Neural cell (in vitro differentiated cells): ENCODE data around the gene MACO1. TPM values are rescaled to one million over a fixed set of nuclear protein-coding genes. Genes with fewer than 3 reads are reported as not detected.

Source experiments
- H2AFZ ChIP-seq: fragments of 200-600, 300-800 bp; sonication (generic), shearing (Covaris generic); 2 replicates; pipeline ENCODE4 v1.6.0; 2014; ENCODE audit warnings: low read depth, mild to moderate bottlenecking, antibody characterized with exemption, low read length, moderate library complexity
- H3F3A ChIP-seq: fragments of 200-600 bp; shearing (Covaris generic); 2 replicates; pipeline ENCODE4 v1.6.1; 2016; ENCODE audit warnings: mild to moderate bottlenecking, moderate library complexity, mixed read lengths, antibody characterized with exemption, low read length; ENCODE audit not compliant: insufficient read depth, poor library complexity, severe bottlenecking
- H3K27ac ChIP-seq: fragments of 200-600, 300-800 bp; sonication (generic), shearing (Covaris generic); 2 replicates; pipeline ENCODE4 v1.5.1; 2014; ENCODE audit warnings: mild to moderate bottlenecking, low read length, moderate library complexity
- H3K27me3 ChIP-seq: fragments of 300-800, 200-600 bp; sonication (generic), shearing (Covaris generic); 2 replicates; pipeline ENCODE4 v1.6.0; 2014; ENCODE audit warnings: mild to moderate bottlenecking, low read depth, low read length, moderate library complexity; ENCODE audit not compliant: insufficient read depth
- H3K36me3 ChIP-seq: fragments of 300-800, 200-600 bp; sonication (generic), shearing (Covaris generic); 2 replicates; pipeline ENCODE4 v1.5.1; 2014; ENCODE audit warnings: mild to moderate bottlenecking, antibody characterized with exemption, low read length, moderate library complexity; ENCODE audit not compliant: insufficient read depth
- H3K4me2 ChIP-seq: fragments of 300-800, 200-600 bp; sonication (generic), shearing (Covaris generic); 2 replicates; pipeline ENCODE4 v1.6.0; 2014; ENCODE audit warnings: mild to moderate bottlenecking, low read length
- H3K4me3 ChIP-seq: fragments of 300-800, 200-600 bp; sonication (generic), shearing (Covaris generic); 2 replicates; pipeline ENCODE4 v1.5.1; 2014; ENCODE audit warnings: mild to moderate bottlenecking, low read length, moderate library complexity
- H3K79me2 ChIP-seq: fragments of 200-600 bp; shearing (Covaris generic); replicated peaks from 2 replicates; pipeline ENCODE4 v1.6.0; 2014; ENCODE audit warnings: mild to moderate bottlenecking, low read length, moderate library complexity; ENCODE audit not compliant: insufficient read depth
- H3K9ac ChIP-seq: fragments of 300-800, 200-600 bp; sonication (generic), shearing (Covaris generic); 2 replicates; pipeline ENCODE4 v1.6.1; 2016; ENCODE audit warnings: mild to moderate bottlenecking, low read length, mixed read lengths
- H3K9me2 ChIP-seq: fragments of 200-600 bp; shearing (Covaris generic); 2 replicates; pipeline ENCODE4 v1.6.1; 2016; ENCODE audit warnings: mild to moderate bottlenecking, low read length, mixed read lengths; ENCODE audit not compliant: insufficient read depth
- H3K9me3 ChIP-seq: fragments of 200-600, 300-800 bp; sonication (generic), shearing (Covaris generic); 2 replicates; pipeline ENCODE4 v1.6.1; 2016; ENCODE audit warnings: mild to moderate bottlenecking, mixed run types, low read length, moderate library complexity, mixed read lengths
- H4K20me1 ChIP-seq: fragments of 200-600 bp; shearing (Covaris generic); 2 replicates; pipeline ENCODE4 v1.6.1; 2016; ENCODE audit warnings: mild to moderate bottlenecking, mixed run types; ENCODE audit not compliant: insufficient read depth
- EP300 ChIP-seq: fragments of 450-650 bp; conservative IDR thresholded peaks from 2 replicates; pipeline ENCODE4 v1.6.1; 2014; ENCODE audit warnings: antibody characterized with exemption, mild to moderate bottlenecking, moderate library complexity; ENCODE audit not compliant: poor library complexity, severe bottlenecking
- EZH2 ChIP-seq: fragments of 200-600, 300-800 bp; shearing (Covaris generic), sonication (generic); IDR thresholded peaks from 2 replicates; pipeline ENCODE4 v1.6.1; 2014; ENCODE audit warnings: antibody characterized with exemption, low read length, borderline replicate concordance, mild to moderate bottlenecking; ENCODE audit not compliant: insufficient read depth, poor library complexity, severe bottlenecking
- MXI1 ChIP-seq: fragments of 450-650 bp; conservative IDR thresholded peaks from 2 replicates; pipeline ENCODE4 v1.6.1; 2014; ENCODE audit warnings: antibody characterized with exemption, mild to moderate bottlenecking; ENCODE audit not compliant: poor library complexity, severe bottlenecking
- POLR2AphosphoS5 ChIP-seq: IDR thresholded peaks from 2 replicates; pipeline ENCODE4 v1.6.1; 2012
- RAD21 ChIP-seq: fragments of 450-650 bp; conservative IDR thresholded peaks from 2 replicates; pipeline ENCODE4 v1.6.1; 2014; ENCODE audit warnings: antibody characterized with exemption, mild to moderate bottlenecking, moderate library complexity
- SMC3 ChIP-seq: fragments of 450-650 bp; conservative IDR thresholded peaks from 2 replicates; pipeline ENCODE4 v1.6.1; 2014; ENCODE audit warnings: antibody characterized with exemption, mild to moderate bottlenecking, moderate library complexity; ENCODE audit not compliant: poor library complexity
- TAF1 ChIP-seq: IDR thresholded peaks from 2 replicates; pipeline ENCODE4 v1.6.1; 2012; ENCODE audit warnings: low read depth
- polyA plus RNA-seq: library from polyadenylated mRNA; depleted of rRNA; stranded (reverse); fragments of >200 nt; gene quantifications from 2 replicates; pipeline ENCODE4 v1.2.3, GENCODE V29; 2014
- TF ChIP-seq, protein P1 (sequence below): fragments of 450-650 bp; IDR thresholded peaks from 2 replicates; pipeline ENCODE4 v1.5.1; 2014; ENCODE audit warnings: antibody characterized with exemption, mild to moderate bottlenecking, moderate library complexity; ENCODE audit not compliant: poor library complexity, severe bottlenecking
- TF ChIP-seq, protein P2 (sequence below): IDR thresholded peaks from 2 replicates; pipeline ENCODE4 v1.6.1; 2012; ENCODE audit warnings: borderline replicate concordance

Gene MACO1
- polyA plus RNA-seq, 1 donor from 2014 or later: 56.6 TPM

GRCh38 chr1:25451908-25452307 is 21.2 kb downstream of the MACO1 start:
- H3K36me3 ChIP-seq: peaks cover 8% of the 10 kb centered on the region
- no peaks in the 10 kb centered on the region for H3F3A ChIP-seq
- H3K4me2 ChIP-seq: no peak overlapping the region
- H3K9ac ChIP-seq: no peak overlapping the region
- H3K79me2 ChIP-seq: peaks cover 34% of the 10 kb centered on the region
- no peak overlapping the region for H2AFZ ChIP-seq
- TF ChIP-seq SMC3 (no peak), EZH2 (no peak), RAD21 (no peak), TAF1 (no peak), MXI1 (no peak), POLR2AphosphoS5 (no peak), EP300 (no peak)
- TF ChIP-seq, protein P1, sequence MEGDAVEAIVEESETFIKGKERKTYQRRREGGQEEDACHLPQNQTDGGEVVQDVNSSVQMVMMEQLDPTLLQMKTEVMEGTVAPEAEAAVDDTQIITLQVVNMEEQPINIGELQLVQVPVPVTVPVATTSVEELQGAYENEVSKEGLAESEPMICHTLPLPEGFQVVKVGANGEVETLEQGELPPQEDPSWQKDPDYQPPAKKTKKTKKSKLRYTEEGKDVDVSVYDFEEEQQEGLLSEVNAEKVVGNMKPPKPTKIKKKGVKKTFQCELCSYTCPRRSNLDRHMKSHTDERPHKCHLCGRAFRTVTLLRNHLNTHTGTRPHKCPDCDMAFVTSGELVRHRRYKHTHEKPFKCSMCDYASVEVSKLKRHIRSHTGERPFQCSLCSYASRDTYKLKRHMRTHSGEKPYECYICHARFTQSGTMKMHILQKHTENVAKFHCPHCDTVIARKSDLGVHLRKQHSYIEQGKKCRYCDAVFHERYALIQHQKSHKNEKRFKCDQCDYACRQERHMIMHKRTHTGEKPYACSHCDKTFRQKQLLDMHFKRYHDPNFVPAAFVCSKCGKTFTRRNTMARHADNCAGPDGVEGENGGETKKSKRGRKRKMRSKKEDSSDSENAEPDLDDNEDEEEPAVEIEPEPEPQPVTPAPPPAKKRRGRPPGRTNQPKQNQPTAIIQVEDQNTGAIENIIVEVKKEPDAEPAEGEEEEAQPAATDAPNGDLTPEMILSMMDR: no peak
- TF ChIP-seq, protein P2, sequence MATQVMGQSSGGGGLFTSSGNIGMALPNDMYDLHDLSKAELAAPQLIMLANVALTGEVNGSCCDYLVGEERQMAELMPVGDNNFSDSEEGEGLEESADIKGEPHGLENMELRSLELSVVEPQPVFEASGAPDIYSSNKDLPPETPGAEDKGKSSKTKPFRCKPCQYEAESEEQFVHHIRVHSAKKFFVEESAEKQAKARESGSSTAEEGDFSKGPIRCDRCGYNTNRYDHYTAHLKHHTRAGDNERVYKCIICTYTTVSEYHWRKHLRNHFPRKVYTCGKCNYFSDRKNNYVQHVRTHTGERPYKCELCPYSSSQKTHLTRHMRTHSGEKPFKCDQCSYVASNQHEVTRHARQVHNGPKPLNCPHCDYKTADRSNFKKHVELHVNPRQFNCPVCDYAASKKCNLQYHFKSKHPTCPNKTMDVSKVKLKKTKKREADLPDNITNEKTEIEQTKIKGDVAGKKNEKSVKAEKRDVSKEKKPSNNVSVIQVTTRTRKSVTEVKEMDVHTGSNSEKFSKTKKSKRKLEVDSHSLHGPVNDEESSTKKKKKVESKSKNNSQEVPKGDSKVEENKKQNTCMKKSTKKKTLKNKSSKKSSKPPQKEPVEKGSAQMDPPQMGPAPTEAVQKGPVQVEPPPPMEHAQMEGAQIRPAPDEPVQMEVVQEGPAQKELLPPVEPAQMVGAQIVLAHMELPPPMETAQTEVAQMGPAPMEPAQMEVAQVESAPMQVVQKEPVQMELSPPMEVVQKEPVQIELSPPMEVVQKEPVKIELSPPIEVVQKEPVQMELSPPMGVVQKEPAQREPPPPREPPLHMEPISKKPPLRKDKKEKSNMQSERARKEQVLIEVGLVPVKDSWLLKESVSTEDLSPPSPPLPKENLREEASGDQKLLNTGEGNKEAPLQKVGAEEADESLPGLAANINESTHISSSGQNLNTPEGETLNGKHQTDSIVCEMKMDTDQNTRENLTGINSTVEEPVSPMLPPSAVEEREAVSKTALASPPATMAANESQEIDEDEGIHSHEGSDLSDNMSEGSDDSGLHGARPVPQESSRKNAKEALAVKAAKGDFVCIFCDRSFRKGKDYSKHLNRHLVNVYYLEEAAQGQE: no peak
- no peaks in the 10 kb centered on the region for H3K9me2 ChIP-seq
- no peak overlapping the region for H3K4me3 ChIP-seq
- H3K27ac ChIP-seq: no peak overlapping the region
- peaks cover 8% of the 10 kb centered on the region for H4K20me1 ChIP-seq
- no peaks in the 10 kb centered on the region for H3K27me3 ChIP-seq
- no peaks in the 10 kb centered on the region for H3K9me3 ChIP-seq

DNA sequence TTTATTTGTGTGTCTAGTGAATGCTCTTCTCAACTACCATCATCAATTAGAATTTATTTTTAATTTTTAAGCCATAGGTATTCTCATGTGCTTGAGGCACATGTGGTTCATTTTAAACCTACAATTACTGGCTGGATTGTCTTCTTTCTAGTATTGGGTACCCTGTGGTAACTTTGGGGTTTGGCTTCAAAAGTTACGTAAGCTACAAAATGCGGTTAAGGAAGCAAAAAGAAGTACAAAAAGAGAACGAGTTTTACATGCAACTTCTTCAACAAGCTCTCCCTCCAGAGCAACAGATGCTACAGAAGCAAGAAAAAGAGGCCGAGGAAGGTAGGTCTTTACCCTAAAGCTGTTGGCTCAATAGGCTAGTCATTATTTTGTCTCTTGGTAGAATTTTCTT is 25.8 kb downstream of the MACO1 start:
- Histone ChIP-seq H2AFZ (no peak overlapping the region), H3K9ac (no peak overlapping the region), H3K4me2 (no peak overlapping the region), H3K27me3 (no peaks in the 10 kb centered on the region), H3K9me3 (no peaks in the 10 kb centered on the region), H3F3A (no peaks in the 10 kb centered on the region), H3K36me3 (peaks cover 16% of the 10 kb centered on the region), H3K27ac (no peak overlapping the region), H3K4me3 (no peak overlapping the region), H3K9me2 (no peaks in the 10 kb centered on the region), H4K20me1 (peaks cover 15% of the 10 kb centered on the region), H3K79me2 (peaks cover 9% of the 10 kb centered on the region)
- TF ChIP-seq, protein P1: no peak
- no peak for TF ChIP-seq EP300
- TF ChIP-seq EZH2: no peak
- TF ChIP-seq SMC3: no peak
- TF ChIP-seq POLR2AphosphoS5: no peak
- no peak for TF ChIP-seq TAF1
- TF ChIP-seq RAD21: no peak
- no peak for TF ChIP-seq MXI1
- TF ChIP-seq, protein P2: no peak
